ENCODE data around the gene BMI1.

The BMI1 gene

DNA sequence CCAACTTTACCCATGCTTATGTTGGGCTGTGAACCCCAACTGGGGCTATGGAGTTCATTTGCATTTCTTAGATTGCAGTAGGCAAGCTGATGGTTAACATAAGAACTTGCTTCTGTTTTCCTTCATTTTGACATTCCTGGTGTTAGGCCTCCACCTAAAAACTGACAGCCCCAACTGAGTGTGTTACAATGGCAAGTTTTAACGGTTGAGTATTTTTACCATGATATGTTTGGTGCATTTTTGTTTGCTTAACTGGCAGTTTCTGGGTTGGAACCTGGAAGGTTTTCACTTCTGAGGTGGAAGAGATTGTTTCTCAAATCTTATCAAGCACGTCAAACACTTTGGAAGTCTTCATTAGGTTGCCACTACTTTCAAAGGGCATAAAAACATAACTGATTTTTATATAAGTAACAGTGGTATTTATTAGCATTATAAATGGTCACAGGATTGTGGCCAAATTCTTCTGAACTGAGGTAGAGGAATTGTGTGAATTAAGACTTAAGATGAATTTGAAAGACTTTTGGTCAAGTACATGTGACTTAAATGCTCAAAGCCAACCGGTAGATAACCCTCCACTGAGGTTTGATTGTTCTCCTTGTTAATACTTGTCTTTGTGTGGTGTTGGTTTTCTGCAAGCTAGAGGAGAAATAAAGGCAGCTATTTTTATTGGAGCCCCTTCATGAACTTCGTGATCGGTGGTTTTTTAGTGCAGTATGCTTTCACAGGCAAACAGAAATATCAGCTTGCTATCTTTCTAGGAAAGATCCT, 2.8 kb downstream of the BMI1 start:
- DNase-seq (ENCODE audit: extremely low read depth, low read depth), result no peak
- TF ChIP-seq, protein P1, sequence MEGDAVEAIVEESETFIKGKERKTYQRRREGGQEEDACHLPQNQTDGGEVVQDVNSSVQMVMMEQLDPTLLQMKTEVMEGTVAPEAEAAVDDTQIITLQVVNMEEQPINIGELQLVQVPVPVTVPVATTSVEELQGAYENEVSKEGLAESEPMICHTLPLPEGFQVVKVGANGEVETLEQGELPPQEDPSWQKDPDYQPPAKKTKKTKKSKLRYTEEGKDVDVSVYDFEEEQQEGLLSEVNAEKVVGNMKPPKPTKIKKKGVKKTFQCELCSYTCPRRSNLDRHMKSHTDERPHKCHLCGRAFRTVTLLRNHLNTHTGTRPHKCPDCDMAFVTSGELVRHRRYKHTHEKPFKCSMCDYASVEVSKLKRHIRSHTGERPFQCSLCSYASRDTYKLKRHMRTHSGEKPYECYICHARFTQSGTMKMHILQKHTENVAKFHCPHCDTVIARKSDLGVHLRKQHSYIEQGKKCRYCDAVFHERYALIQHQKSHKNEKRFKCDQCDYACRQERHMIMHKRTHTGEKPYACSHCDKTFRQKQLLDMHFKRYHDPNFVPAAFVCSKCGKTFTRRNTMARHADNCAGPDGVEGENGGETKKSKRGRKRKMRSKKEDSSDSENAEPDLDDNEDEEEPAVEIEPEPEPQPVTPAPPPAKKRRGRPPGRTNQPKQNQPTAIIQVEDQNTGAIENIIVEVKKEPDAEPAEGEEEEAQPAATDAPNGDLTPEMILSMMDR (IDR thresholded peaks at IDR 0.05; ENCODE audit: low read depth, low read length, missing control alignments), result no peak
- H3K4me3 ChIP-seq (replicated peaks; ENCODE audit: low read depth, low read length), result no peak overlapping the region

DNA sequence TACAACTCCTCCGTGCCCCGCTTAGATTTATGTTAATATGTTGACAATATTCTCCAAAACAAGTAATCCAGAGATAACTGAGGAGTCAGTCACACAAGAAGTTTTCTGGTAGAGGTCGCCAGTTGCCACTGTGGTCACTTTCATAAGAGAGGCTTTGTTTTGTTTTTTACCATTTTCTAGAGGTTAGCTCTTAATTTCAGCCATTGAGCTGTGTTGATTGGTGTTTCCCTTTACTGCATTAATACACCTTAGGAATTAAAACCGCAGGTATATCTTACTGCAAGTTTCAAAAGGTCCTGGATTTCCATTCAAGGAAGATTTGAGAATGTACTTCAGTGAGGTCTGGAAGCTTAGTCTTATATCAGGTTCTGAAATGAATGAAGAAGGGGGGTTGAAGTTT, 3.5 kb downstream of the BMI1 start:
- no peak overlapping the region for H3K4me3 ChIP-seq (replicated peaks; ENCODE audit: low read depth, low read length)
- DNase-seq (ENCODE audit: extremely low read depth, low read depth), result no peak
- TF ChIP-seq, protein P1 (IDR thresholded peaks at IDR 0.05; ENCODE audit: low read depth, low read length, missing control alignments), result no peak

DNA sequence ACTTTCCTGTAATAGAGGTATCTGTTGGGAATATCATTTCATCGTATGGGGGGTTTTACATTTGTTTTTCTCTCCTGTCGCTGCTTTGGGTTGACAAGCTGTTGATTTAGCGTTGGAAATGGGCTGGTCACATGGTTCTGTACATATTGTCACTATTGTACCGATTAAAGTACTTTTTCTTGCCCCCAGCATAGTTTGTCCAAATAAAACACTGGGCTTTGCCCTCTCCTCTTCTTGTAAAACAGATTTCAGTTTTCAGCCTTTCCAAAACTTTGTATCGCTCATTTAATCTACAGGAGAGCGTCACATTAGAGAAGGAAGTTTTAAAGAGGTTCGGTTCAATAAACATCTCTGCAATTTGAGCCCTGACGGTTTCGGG, 4.0 kb downstream of the BMI1 start:
- TF ChIP-seq, protein P1 (IDR thresholded peaks at IDR 0.05; ENCODE audit: low read depth, low read length, missing control alignments), result no peak
- peak overlapping the region; percentile 50 for H3K4me3 ChIP-seq (replicated peaks; ENCODE audit: low read depth, low read length)
- DNase-seq (ENCODE audit: extremely low read depth, low read depth), result no peak

DNA sequence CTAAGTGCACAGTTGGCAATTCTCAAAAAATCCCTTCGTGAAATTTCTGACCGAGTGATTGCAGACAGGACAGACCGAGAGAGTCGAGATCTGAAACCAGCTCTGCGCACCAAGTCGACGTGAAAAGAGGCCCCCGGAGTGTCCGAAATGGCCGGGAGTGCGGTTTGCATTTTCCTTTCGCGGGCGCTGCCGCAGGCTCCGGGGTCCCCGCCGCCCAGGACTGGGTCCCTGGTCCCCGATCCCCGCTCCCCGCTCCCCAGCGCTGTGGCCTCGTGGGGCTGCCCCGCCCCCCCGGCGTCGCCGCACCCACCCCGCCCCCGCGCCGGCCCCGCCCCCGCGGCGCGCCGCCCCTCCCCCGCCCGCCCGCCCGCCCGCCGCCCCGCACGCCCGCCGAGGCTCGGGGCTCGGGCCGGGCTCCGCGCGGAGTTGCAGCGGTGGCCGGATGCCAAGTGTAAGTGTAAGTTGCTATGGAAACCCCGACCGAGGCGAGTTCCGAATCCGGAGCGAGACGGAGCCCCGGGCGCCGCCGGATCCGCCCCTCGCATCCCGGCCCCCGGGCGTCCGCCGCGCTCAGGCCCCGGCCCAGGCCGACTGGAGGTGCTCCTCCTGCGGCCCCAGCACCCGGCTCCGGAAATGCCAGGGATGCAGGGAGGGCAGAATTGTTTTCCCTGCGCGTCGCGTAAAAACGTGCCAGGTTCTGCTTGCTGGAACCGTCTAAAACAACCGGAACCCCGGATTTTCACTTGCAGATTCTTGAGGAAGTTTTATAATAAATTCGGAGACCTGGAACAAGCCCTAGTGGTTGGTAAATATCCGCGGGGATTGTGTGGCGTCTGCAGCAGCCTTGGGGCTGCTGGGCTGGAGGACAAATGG, 4.6 kb downstream of the BMI1 start:
- no peak for DNase-seq (ENCODE audit: extremely low read depth, low read depth)
- TF ChIP-seq, protein P1 (IDR thresholded peaks at IDR 0.05; ENCODE audit: low read depth, low read length, missing control alignments), result no peak
- H3K4me3 ChIP-seq (replicated peaks; ENCODE audit: low read depth, low read length), result peak overlapping the region; percentile 52

DNA sequence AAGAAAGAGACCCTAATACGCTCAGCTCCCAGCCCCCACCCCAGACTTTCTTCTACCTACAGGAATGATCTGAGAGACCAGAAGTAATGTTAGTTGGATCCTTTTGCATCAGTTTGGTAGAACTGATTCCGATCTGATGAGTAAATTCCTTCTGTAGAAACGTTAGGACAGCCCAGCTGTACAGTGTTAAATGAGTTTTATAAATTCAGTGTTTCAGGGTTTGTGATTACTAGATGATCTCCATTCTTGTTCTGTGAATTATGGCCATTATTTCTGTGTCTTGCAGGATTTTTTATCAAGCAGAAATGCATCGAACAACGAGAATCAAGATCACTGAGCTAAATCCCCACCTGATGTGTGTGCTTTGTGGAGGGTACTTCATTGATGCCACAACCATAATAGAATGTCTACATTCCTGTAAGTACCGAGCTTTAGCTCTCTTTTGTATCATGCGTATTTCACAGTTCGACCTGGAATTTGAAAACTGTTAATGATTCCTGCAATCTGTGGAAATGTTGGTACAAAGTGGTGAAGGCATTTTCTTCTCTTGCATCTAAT, 5.3 kb downstream of the BMI1 start:
- TF ChIP-seq, protein P1 (IDR thresholded peaks at IDR 0.05; ENCODE audit: low read depth, low read length, missing control alignments), result no peak
- no peak for DNase-seq (ENCODE audit: extremely low read depth, low read depth)
- peak overlapping the region; percentile 52 for H3K4me3 ChIP-seq (replicated peaks; ENCODE audit: low read depth, low read length)

DNA sequence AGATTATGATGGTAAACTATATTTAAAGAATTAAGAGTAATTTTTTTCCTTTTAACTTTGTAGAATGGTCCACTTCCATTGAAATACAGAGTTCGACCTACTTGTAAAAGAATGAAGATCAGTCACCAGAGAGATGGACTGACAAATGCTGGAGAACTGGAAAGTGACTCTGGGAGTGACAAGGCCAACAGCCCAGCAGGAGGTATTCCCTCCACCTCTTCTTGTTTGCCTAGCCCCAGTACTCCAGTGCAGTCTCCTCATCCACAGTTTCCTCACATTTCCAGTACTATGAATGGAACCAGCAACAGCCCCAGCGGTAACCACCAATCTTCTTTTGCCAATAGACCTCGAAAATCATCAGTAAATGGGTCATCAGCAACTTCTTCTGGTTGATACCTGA, 8.3 kb downstream of the BMI1 start:
- TF ChIP-seq, protein P1 (IDR thresholded peaks at IDR 0.05; ENCODE audit: low read depth, low read length, missing control alignments), result no peak
- no peak overlapping the region for H3K4me3 ChIP-seq (replicated peaks; ENCODE audit: low read depth, low read length)
- DNase-seq (ENCODE audit: extremely low read depth, low read depth), result no peak
